Neutrophil (primary cell): ENCODE results near the gene CEP250.

Source experiments
- H3K27ac ChIP-seq: fragments of 200-600 bp; sonication (generic); 2 replicates; pipeline ENCODE4 v1.5.1; 2016; ENCODE audit warnings: mild to moderate bottlenecking, moderate library complexity
- H3K27me3 ChIP-seq: fragments of 200-600 bp; sonication (generic); 2 replicates; pipeline ENCODE4 v1.6.0; 2016; ENCODE audit warnings: mild to moderate bottlenecking
- H3K36me3 ChIP-seq: fragments of 200-600 bp; sonication (generic); 2 replicates; pipeline ENCODE4 v1.5.1; 2017
- H3K4me1 ChIP-seq, 2 experiments: fragments of 200-600 bp in 1 of 2; sonication (generic) in 1 of 2; 1 replicate in 1 of 2; 2 replicates in 1 of 2; pipeline versions ENCODE4 v1.5.1 to v1.6.1; 2013 to 2016; ENCODE audit warnings: low read depth in 1 of 2, low read length in 1 of 2, mild to moderate bottlenecking in 1 of 2, moderate library complexity in 1 of 2; ENCODE audit not compliant: control insufficient read depth in 1 of 2, insufficient read depth in 1 of 2
- H3K4me3 ChIP-seq, 2 experiments: fragments of 200-600 bp in 1 of 2; sonication (generic) in 1 of 2; 1 replicate in 1 of 2; 2 replicates in 1 of 2; pipeline ENCODE4 v1.5.1; 2013 to 2016; ENCODE audit warnings: low read depth in 1 of 2, low read length in 1 of 2, mild to moderate bottlenecking in 1 of 2, moderate library complexity in 1 of 2
- H3K9me3 ChIP-seq: fragments of 200-600 bp; sonication (generic); 2 replicates; pipeline ENCODE4 v1.5.1; 2016
- TF ChIP-seq, protein P1 (sequence below): fragments of 200-600 bp; sonication (generic); IDR thresholded peaks from 2 replicates; pipeline ENCODE4 v1.5.1; 2016; ENCODE audit warnings: antibody characterized with exemption

The CEP250 gene

DNA sequence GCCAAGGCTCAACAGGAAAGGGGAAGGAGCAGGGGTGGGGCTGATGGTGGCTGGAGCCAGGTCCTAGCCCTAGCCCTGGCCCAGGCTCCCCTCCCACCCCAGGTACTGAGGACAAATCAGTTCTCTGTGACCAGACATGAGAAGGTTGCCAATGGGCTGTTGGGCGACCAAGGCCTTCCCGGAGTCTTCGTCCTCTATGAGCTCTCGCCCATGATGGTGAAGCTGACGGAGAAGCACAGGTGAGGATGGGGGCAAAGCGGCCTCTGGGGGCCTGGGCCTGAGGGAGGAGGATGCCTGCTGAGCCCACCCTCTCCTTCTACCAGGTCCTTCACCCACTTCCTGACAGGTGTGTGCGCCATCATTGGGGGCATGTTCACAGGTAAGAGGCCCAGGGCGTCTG lies 101.5 kb downstream of the CEP250 start:
- Histone ChIP-seq H3K9me3 (no peaks in the 10 kb centered on the region), H3K27me3 (no peaks in the 10 kb centered on the region), H3K36me3 (peaks cover 79% of the 10 kb centered on the region), H3K27ac (no peak overlapping the region), H3K4me1 (no peaks in the 10 kb centered on the region), H3K4me3 (no peak overlapping the region)
- TF ChIP-seq, protein P1, sequence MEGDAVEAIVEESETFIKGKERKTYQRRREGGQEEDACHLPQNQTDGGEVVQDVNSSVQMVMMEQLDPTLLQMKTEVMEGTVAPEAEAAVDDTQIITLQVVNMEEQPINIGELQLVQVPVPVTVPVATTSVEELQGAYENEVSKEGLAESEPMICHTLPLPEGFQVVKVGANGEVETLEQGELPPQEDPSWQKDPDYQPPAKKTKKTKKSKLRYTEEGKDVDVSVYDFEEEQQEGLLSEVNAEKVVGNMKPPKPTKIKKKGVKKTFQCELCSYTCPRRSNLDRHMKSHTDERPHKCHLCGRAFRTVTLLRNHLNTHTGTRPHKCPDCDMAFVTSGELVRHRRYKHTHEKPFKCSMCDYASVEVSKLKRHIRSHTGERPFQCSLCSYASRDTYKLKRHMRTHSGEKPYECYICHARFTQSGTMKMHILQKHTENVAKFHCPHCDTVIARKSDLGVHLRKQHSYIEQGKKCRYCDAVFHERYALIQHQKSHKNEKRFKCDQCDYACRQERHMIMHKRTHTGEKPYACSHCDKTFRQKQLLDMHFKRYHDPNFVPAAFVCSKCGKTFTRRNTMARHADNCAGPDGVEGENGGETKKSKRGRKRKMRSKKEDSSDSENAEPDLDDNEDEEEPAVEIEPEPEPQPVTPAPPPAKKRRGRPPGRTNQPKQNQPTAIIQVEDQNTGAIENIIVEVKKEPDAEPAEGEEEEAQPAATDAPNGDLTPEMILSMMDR = no peak

- no peaks in the 10 kb centered on the region for H3K27me3 ChIP-seq
- no peaks in the 10 kb centered on the region for H3K4me1 ChIP-seq
- H3K9me3 ChIP-seq = no peaks in the 10 kb centered on the region
- no peak overlapping the region for H3K4me3 ChIP-seq
- peaks cover 67% of the 10 kb centered on the region for H3K36me3 ChIP-seq
- no peak overlapping the region for H3K27ac ChIP-seq
- TF ChIP-seq, protein P1 = no peak
Measured at GRCh38 chr20:35558451-35558850, 103.1 kb downstream of the CEP250 start.

DNA sequence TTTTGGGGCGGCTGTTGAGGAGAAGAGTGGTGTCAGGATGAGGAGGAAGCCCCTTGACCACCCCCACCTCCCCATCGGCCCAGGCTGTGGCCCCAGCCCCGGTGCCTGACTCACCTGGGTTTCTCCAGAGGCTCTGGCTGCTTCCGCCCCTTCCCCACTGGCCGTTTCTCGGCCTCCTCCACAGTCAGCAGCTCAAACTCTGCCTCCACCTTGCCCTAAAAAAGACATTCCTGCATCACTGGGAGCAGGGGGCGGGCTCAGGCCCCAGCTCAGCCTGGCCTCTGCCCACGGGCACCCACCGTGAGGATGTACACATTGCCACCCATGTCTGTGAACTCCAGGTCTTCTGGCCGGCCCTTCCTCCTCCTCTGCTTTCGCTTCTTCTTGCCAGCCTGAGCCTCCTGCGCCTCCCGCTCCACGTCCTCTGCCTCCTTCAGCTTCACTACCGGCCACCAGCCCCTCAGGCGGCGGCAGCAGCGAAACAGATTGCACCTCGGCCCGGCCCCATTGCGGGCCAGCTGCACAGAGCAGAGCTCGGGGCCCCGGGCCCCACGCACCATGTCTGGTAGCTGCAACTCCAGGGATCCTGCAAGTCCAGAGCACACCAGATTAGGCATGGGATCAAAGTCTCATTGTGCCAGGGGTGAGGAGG lies 103.8 kb downstream of the CEP250 start:
- no peaks in the 10 kb centered on the region for H3K4me1 ChIP-seq
- peaks cover 59% of the 10 kb centered on the region for H3K36me3 ChIP-seq
- H3K4me3 ChIP-seq = no peak overlapping the region
- TF ChIP-seq, protein P1 = no peak
- H3K27ac ChIP-seq = no peak overlapping the region
- H3K27me3 ChIP-seq = no peaks in the 10 kb centered on the region
- no peaks in the 10 kb centered on the region for H3K9me3 ChIP-seq

DNA sequence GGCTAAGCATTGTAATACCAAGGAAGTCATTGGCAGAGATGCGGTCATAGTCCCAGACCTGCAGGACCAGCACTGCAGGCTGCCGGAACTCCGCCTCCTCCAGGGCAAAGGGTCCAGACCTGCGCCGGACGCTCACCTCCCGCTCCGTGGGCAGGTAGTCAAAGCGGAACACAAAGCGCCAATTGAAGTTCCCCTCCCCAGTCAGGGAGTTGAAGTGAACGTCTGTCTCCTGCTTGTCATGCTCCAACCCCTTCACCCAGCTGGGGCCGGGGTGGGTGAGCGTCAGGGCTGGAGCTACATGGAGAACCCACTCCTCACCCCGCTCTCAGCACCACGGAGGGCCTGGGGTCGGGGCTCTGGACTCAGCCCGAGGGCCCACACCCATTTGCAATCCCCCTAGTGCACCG lies 104.7 kb downstream of the CEP250 start:
- Histone ChIP-seq H3K9me3 (no peaks in the 10 kb centered on the region), H3K36me3 (peaks cover 50% of the 10 kb centered on the region), H3K4me1 (no peaks in the 10 kb centered on the region), H3K27ac (no peak overlapping the region), H3K27me3 (no peaks in the 10 kb centered on the region), H3K4me3 (no peak overlapping the region)
- TF ChIP-seq, protein P1 = no peak

DNA sequence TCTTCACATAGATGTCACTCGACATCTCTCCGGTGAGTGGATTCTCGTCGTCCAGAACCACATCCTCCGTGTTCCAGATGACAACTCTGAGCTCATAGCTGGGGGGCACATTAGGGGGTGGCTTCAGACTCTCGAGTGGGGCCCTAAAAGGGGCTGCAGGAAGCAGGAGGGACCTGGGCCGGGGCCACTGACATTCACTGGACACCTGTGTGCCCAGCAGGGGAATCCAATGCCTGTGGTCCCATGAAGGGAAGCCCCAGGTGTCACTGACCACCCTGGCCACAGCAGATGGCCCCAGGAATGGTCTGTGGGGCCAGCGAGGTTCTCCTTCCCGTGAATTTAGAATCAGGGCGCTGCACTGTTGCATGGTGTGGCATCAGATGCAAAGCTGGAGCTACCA lies 105.1 kb downstream of the CEP250 start:
- Histone ChIP-seq H3K27me3 (no peaks in the 10 kb centered on the region), H3K36me3 (peaks cover 47% of the 10 kb centered on the region), H3K4me1 (no peaks in the 10 kb centered on the region), H3K4me3 (no peak overlapping the region), H3K9me3 (no peaks in the 10 kb centered on the region), H3K27ac (no peak overlapping the region)
- TF ChIP-seq, protein P1 = no peak
